ENCODE data around the gene DEAF1. TPM values are rescaled to one million over a fixed set of nuclear protein-coding genes. Genes with fewer than 3 reads are reported as not detected.

DEAF1 gene
- total and polyA plus RNA-seq, 2 experiments from 2014 or later: 42.6 to 47.8 TPM

- H2AFZ ChIP-seq: no peak overlapping the region
- peaks cover 24% of the 10 kb centered on the region for H3K4me1 ChIP-seq (ENCODE audit: insufficient read depth)
- no peaks in the 10 kb centered on the region for H3K36me3 ChIP-seq (ENCODE audit: insufficient read depth)
- TF ChIP-seq CTCF (conservative IDR thresholded peaks at IDR 0.05; ENCODE audit: low read depth in 2 of 2): no peak
- TF ChIP-seq EZH2 (IDR thresholded peaks at IDR 0.05; ENCODE audit: low read depth, unreplicated experiment): peak; percentile 61
- H3K27ac ChIP-seq (ENCODE audit: low read depth): no peak overlapping the region
- H3K4me2 ChIP-seq: peak overlapping the region; percentile 90
- H3K9me2 ChIP-seq (ENCODE audit: insufficient read depth): no peaks in the 10 kb centered on the region
- DNase-seq (ENCODE audit: low spot score) (no peak), ATAC-seq (peak; percentile 1; the same call in 1 of the 3 replicates)
- no peaks in the 10 kb centered on the region; the same call in 2 of the 3 replicates for H3K36me3 Mint-ChIP-seq (ENCODE audit: low read depth)
- no peaks in the 10 kb centered on the region for H3K79me2 ChIP-seq (replicated peaks; ENCODE audit: insufficient read depth)
- peaks cover 61% of the 10 kb centered on the region for H3K27me3 Mint-ChIP-seq (ENCODE audit: insufficient read depth, low read depth, poor library complexity)
- H3K4me3 Mint-ChIP-seq: peak overlapping the region; percentile 58
- H3K27ac Mint-ChIP-seq: no peak overlapping the region
- H3K9me3 Mint-ChIP-seq: no peaks in the 10 kb centered on the region
- H3K4me3 ChIP-seq: peak overlapping the region; percentile 55
- no peaks in the 10 kb centered on the region for H4K20me1 ChIP-seq (replicated peaks; ENCODE audit: insufficient read depth)
- peaks cover 74% of the 10 kb centered on the region for H3K27me3 ChIP-seq (ENCODE audit: insufficient read depth)
- peaks cover 15% of the 10 kb centered on the region for H3F3A ChIP-seq (replicated peaks; ENCODE audit: low read depth)
- peaks cover 21% of the 10 kb centered on the region; the same call in 2 of the 3 replicates for H3K4me1 Mint-ChIP-seq
Observed at GRCh38 chr11:635945-636510, 59.0 kb downstream of the DEAF1 start.

- ATAC-seq: no peak
- Histone ChIP-seq H3K4me3 (no peak overlapping the region), H3K4me2 (no peak overlapping the region), H3K9me2 (ENCODE audit: insufficient read depth) (no peaks in the 10 kb centered on the region), H3K27me3 (ENCODE audit: insufficient read depth) (peaks cover 45% of the 10 kb centered on the region), H3F3A (replicated peaks; ENCODE audit: low read depth) (peaks cover 12% of the 10 kb centered on the region; the same call in 1 of the 2 replicates), H4K20me1 (replicated peaks; ENCODE audit: insufficient read depth) (no peaks in the 10 kb centered on the region), H3K4me1 (ENCODE audit: insufficient read depth) (peaks cover 4% of the 10 kb centered on the region; the same call in 1 of the 2 replicates), H3K27ac (ENCODE audit: low read depth) (no peak overlapping the region), H3K79me2 (replicated peaks; ENCODE audit: insufficient read depth) (no peaks in the 10 kb centered on the region), H3K36me3 (ENCODE audit: insufficient read depth) (no peaks in the 10 kb centered on the region), H2AFZ (no peak overlapping the region)
- TF ChIP-seq ZNF114 (CRISPR knock-in tag; IDR thresholded peaks at IDR 0.05) (no peak), REST (IDR thresholded peaks at IDR 0.05; ENCODE audit: unreplicated experiment) (no peak)
- peaks cover 15% of the 10 kb centered on the region for H3K9me3 Mint-ChIP-seq
- peaks cover 3% of the 10 kb centered on the region; the same call in 1 of the 3 replicates for H3K36me3 Mint-ChIP-seq (ENCODE audit: low read depth)
- H3K27ac Mint-ChIP-seq: no peak overlapping the region
- peaks cover 43% of the 10 kb centered on the region for H3K27me3 Mint-ChIP-seq (ENCODE audit: insufficient read depth, low read depth, poor library complexity)
- H3K4me1 Mint-ChIP-seq: peaks cover 21% of the 10 kb centered on the region
- no peak overlapping the region for H3K4me3 Mint-ChIP-seq
- no peak for DNase-seq (ENCODE audit: low spot score)
Observed at GRCh38 chr11:630871-631270, 64.2 kb downstream of the DEAF1 start.

Measured in GM23338 (cell line).